HG03103 (cell line): ENCODE results near the gene CDC42EP1.

Experiments
- ATAC-seq: cut with Tn5 transposase; IDR thresholded peaks from one replicate; pipeline ENCODE4 v1.9.1; 2021; ENCODE audit warnings: low read depth; ENCODE audit not compliant: unreplicated experiment

Gene CDC42EP1

DNA sequence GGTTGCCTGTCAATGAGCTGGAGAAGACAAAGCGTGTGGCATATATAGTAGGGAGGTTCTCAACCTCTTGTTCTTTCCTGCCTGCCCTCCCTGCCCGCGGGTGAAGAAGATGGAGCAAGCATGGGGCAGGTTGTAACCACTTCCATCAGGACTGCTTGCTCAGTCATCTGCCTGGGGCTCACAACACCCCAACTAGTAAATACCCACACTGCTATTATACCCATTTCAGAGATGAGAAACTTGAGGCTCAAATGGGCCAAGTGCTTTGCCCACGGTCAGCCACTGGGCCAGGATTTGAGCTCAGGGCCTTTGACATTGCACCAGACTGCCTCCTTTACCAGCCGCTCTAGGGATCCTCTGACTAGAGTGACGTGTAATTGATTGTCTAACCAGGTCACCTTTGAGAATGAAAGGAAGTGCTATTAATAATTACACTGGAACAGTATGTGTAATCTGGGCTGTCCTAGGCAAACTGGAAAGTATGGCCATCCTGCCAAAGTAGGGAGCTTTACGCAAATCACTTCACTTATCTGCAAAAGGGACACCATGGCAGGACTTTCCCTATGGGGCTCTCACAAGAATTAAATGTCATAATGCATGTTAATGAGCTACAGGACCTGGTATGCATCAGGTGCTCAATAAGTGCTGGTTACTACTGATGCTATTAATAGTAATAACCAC is 2.8 kb upstream of the CDC42EP1 start:
- ATAC-seq: no peak

- no peak for ATAC-seq
Measured at GRCh38 chr22:37558815-37559214, 1.5 kb upstream of the CDC42EP1 start.

DNA sequence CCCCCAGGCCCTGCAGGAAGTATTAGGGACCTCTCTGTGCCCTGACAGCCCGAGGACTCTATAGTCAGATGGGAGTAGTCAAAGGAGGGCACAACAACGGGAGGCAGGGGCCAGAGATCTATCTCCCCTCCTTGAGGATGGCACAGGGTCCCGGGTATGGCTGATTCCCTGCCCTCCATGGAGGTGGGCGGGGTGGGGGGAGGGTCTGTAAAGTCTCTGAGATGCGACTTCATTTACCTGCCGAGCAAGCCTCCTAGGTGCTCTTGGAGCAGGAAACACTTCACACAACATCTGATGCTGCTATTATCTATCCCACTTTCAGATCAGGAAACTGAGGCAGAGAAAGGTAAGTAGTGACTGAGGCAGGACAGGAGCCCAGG is 769 bp upstream of the CDC42EP1 start:
- no peak for ATAC-seq

GRCh38 chr22:37560608-37561211 is 430 bp downstream of the CDC42EP1 start:
- ATAC-seq: no peak

DNA sequence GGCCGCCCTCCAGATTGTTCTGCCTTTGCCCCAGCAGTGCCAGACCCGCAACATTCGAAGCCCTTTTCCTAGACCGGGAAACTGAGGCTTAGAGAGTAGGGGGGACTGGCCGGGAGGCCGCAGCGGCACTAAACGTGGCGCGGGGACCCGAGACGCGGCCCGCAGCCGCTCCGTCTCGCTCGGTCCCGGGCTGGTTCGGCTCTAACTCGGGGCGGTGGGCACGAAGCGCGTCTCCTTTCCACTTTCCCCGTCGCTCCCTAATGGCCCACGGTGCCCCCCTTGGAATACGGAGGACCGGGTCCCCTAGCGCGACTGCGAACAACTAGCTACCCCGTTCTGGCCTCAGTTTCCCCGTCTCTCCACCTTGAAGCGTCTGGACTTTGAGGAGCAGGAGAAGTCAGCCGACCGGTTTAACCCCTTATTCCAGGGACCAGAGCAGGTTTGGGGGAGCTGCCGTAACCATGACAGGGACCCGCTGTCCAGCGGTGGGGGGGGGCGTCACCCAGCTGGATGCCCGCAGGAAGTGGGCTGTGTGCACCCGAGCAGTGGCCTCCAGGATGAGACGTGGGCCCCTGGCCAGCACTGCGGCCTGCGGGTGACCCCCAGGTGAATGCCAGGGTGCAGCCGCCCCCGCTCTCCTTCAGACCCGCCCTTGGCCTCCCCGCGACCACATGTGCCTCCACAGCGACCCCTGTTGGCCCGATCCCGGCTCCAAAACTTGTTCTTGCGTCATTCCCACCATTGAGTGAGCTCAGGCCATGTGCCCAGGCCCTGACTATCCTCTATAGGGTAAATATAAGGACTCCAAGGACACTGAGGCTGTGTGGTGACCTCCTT is 1.1 kb downstream of the CDC42EP1 start:
- ATAC-seq: no peak

DNA sequence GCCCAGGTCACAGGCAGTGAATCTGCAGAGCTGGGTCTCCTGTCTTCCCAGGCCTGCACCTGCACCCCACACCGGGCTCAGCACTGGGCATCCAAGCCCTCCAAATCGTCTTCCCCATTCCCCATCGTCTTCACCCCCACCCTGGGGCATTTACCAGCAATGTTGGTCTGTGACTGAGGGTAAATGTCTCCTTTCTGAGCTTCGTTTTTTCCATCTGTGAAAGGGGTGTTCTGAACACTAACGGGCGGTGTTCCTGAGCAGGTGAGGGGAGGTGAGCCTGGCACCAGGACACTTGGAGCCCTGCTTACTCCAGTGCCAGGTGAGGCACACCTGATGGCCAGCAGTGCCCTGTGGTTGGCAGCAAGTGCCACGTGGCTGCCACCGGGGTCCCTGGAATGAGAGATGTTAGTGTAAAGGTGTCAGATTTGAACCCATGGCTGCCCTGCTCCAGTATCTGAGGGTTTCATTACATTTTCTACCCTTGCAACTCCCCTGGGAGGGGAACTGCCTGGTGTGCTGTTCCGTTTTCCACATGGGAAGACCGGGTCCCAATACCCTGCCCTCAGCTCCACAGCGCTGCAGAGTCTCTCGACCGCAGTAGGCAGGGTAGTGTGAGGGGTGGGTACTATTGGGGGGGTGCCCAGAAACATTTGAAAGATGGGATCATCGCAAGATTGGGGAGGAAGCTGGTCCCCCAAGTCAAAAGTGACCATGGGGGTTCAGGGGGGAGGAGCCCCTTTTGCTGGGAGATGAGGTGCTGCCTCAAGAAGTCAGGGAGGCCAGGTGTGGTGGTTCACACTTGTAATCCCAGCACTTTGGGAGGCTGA is 2.0 kb downstream of the CDC42EP1 start:
- no peak for ATAC-seq

- ATAC-seq: no peak
Measured at GRCh38 chr22:37563153-37564081, 3.1 kb downstream of the CDC42EP1 start.

DNA sequence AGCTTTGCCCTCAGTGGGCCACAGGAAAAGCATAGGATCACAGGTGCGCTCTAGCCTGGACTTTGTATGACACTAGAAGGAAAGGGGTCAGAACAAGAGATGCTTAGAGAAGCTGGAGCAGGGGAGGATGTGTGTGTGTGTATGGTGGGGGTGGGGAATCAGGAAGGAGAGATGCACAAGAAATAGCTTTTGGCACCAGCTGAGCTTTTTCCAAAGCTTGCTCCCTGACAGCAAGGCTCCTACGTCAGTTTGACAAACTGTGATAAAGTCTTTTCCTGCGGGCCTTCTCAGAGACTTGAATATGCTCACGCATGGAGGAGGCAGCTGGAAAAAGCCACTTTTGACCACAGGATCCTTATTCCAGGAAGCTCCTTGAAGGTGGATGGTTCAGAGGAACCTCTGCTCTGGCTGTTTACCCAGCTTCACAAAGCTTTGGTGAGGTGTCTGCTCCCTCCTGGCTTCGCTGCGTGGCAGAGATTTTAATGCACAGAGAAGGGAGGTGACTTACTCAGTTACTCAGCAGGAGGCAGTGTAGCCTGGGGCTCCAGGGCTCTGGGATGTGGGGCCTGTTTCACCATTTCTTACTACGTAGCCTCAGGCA is 3.9 kb downstream of the CDC42EP1 start:
- no peak for ATAC-seq

DNA sequence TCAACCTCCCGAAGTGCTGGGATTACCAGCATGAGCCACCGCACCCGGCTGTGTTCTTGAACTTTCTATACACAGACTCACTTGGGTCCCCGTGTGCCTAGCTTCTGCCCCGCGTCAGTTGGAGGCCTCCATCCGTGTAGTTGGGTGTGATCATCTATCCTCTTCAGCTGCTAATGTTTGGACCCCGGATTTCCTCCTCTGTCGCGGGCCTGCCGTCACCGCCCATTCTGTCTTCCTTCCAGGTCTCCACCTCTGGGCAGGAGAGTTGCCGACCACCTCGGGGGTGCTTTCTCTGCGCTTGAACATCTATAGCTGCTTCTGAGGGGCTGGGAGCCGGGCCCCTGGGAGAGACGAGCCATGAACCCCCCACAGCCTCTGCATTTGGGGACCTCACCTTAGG is 5.5 kb downstream of the CDC42EP1 start:
- ATAC-seq: no peak

- ATAC-seq: no peak
Measured at GRCh38 chr22:37566329-37566837, 6.1 kb downstream of the CDC42EP1 start.

GRCh38 chr22:37566903-37567798 is 6.9 kb downstream of the CDC42EP1 start:
- ATAC-seq: no peak

- ATAC-seq: no peak
Measured at GRCh38 chr22:37568012-37568411, 7.7 kb downstream of the CDC42EP1 start.

- ATAC-seq: no peak
Measured at GRCh38 chr22:37568448-37569008, 8.2 kb downstream of the CDC42EP1 start.

GRCh38 chr22:37569009-37569920 is 9.0 kb downstream of the CDC42EP1 start:
- no peak for ATAC-seq

- no peak for ATAC-seq
Measured at GRCh38 chr22:37569921-37570660, 9.8 kb downstream of the CDC42EP1 start.

GRCh38 chr22:37570661-37570976 is 10.3 kb downstream of the CDC42EP1 start:
- ATAC-seq: no peak
